ACC112 (cell line): ENCODE data around the gene SPCS3.
A peak's percentile ranks its signal among the peaks of the same experiment; 100 is the strongest.
"Not testable (repeated sequence)": the region's sequence is repeated elsewhere in the genome, so short reads cannot be mapped to it uniquely, and the experiment has no call there.

ENCODE experiments used
- H2AFZ ChIP-seq: fragments of 200-600 bp; sonication (generic); one replicate; pipeline ENCODE4 v1.6.0; 2017; ENCODE audit warnings: antibody characterized with exemption, low read length; ENCODE audit not compliant: unreplicated experiment
- H3K27ac ChIP-seq: fragments of 200-600 bp; sonication (generic); 2 replicates; pipeline ENCODE4 v1.5.1; 2014; ENCODE audit warnings: low read depth, mild to moderate bottlenecking, antibody characterized with exemption, low read length, moderate library complexity
- H3K27me3 ChIP-seq: fragments of 200-600 bp; sonication (generic); 2 replicates; pipeline ENCODE4 v1.6.1; 2014; ENCODE audit warnings: mild to moderate bottlenecking, antibody characterized with exemption, low read length, moderate library complexity, mixed read lengths; ENCODE audit not compliant: insufficient read depth
- H3K36me3 ChIP-seq: fragments of 200-600 bp; sonication (generic); 2 replicates; pipeline ENCODE4 v1.6.1; 2016; ENCODE audit warnings: mild to moderate bottlenecking, antibody characterized with exemption, low read length, moderate library complexity, mixed read lengths; ENCODE audit not compliant: insufficient read depth
- H3K4me1 ChIP-seq: fragments of 200-600 bp; sonication (generic); one replicate; pipeline ENCODE4 v1.6.1; 2016; ENCODE audit warnings: low read length, mixed read lengths; ENCODE audit not compliant: insufficient read depth, unreplicated experiment, control insufficient read depth
- H3K4me3 ChIP-seq: fragments of 200-600 bp; sonication (generic); 2 replicates; pipeline ENCODE4 v1.5.1; 2014; ENCODE audit warnings: mild to moderate bottlenecking, low read depth, low read length
- H3K79me2 ChIP-seq: fragments of 200-600 bp; sonication (generic); one replicate; pipeline ENCODE4 v1.6.0; 2016; ENCODE audit warnings: low read length; ENCODE audit not compliant: control insufficient read depth, unreplicated experiment, insufficient read depth

Gene SPCS3

DNA sequence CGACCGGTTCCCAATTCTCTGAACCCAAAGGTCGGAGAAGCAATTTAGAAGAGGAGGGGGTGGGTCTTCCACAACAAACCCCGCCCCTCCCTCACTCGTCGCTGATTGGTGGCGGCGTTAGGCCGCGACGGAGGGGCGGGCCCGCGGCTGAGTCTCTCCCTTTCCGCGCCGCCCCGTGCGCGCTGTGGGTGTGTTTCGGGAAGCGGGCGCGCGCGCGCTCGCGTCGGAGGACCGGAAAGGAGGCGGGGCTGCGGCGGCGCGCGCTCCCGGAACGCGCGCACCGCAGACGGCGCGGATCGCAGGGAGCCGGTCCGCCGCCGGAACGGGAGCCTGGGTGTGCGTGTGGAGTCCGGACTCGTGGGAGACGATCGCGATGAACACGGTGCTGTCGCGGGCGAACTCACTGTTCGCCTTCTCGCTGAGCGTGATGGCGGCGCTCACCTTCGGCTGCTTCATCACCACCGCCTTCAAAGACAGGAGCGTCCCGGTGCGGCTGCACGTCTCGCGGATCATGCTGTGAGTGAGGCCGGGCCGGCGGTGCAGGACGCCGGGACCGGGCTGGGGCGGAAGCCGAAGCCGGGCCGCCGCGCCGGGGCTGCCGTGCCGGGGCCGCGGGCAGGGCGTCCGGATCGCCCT lies at the start of gene SPCS3:
SPCS3 (plus strand) TSS at position 263 of the 636 bp plus-strand sequence; CDS start at position 374, 111 bp downstream.
- Histone ChIP-seq H3K27ac (peak within 1 kb of the TSS; percentile 89), H3K27me3 (no peaks in the 10 kb centered on the region), H3K4me1 (peaks cover 28% of the 10 kb centered on the region), H3K79me2 (peaks cover 44% of the 10 kb centered on the region), H2AFZ (peak within 1 kb of the TSS; percentile 94), H3K36me3 (no peaks in the 10 kb centered on the region), H3K4me3 (peak within 1 kb of the TSS; percentile 95)

DNA sequence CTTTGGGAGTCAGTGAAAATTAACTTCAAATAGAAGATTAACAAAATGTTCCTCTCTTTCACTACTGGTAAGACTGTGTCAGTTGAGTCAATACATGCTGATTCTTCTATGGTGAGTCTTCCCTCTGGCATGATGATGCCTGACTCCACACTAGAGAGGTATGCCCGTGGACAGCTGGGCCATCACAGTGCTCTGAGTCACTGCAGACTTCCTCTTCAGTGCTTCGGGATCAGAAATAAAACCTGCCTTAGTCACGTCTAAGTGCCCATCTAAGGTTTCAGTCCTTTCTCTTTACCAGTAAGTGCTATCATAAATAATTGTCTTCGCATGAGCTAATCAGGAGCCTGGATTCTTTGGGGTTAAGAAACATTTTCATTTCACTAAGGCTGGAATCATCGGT lies 49.1 kb upstream of the SPCS3 start:
- H3K27me3 ChIP-seq = no peaks in the 10 kb centered on the region
- peak overlapping the region; percentile 85 for H3K27ac ChIP-seq
- peaks cover 41% of the 10 kb centered on the region for H3K4me1 ChIP-seq
- H3K79me2 ChIP-seq = no peaks in the 10 kb centered on the region
- H3K4me3 ChIP-seq = peak overlapping the region; percentile 46
- H3K36me3 ChIP-seq = no peaks in the 10 kb centered on the region
- H2AFZ ChIP-seq = peak overlapping the region; percentile 39

DNA sequence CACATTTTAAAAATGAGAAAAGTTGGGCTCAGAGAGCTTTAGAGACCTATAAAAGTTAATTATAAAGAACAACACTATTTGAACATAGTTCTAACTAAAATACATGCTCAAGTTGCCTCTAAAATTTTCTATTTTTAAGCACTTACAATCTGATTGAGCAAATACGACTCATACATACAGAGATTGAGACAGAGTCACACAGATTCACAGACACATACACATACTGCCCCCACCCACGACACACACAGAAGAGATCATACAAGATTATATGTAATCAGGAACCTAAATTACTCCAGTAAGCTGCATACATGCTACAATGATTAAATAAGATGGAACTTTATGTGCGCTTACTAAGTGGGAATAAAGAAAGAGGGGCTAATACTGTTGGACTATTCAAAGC lies 48.0 kb upstream of the SPCS3 start:
- peak overlapping the region; percentile 85 for H3K27ac ChIP-seq
- H3K4me1 ChIP-seq = peaks cover 41% of the 10 kb centered on the region
- H3K36me3 ChIP-seq = no peaks in the 10 kb centered on the region
- H3K79me2 ChIP-seq = no peaks in the 10 kb centered on the region
- H3K4me3 ChIP-seq = peak overlapping the region; percentile 46
- no peaks in the 10 kb centered on the region for H3K27me3 ChIP-seq
- no peak overlapping the region for H2AFZ ChIP-seq

- no peaks in the 10 kb centered on the region for H3K36me3 ChIP-seq
- peaks cover 41% of the 10 kb centered on the region for H3K4me1 ChIP-seq
- no peaks in the 10 kb centered on the region for H3K79me2 ChIP-seq
- H2AFZ ChIP-seq = peak overlapping the region; percentile 39
- H3K27me3 ChIP-seq = no peaks in the 10 kb centered on the region
- H3K4me3 ChIP-seq = no peak overlapping the region
- peak overlapping the region; percentile 85; the same call in 1 of the 2 replicates for H3K27ac ChIP-seq
These were observed 47.0 kb upstream of the SPCS3 start for GRCh38 chr4:176272799-176273198.

DNA sequence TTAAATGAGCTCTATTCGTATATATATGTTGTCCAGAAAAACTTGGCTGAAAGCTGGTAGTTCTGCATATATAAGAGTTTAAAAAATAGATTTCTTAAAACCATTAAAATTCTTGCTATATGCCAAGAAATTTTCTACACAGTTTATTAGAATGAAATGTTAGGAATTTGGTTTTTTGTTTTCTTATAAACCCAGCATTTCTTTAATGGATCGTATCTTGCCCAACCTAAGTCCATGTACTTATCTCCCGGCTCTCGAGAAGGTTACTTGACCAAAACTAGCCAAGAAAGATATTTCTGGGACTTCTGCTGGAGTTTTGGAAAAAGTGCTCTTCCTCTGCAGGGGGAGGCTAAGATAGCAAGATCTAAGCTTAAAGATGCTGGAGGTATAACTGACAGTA lies 46.0 kb upstream of the SPCS3 start:
- Histone ChIP-seq H3K79me2 (no peaks in the 10 kb centered on the region), H3K36me3 (no peaks in the 10 kb centered on the region), H3K27ac (peak overlapping the region; percentile 7), H3K4me3 (no peak overlapping the region), H3K4me1 (peaks cover 41% of the 10 kb centered on the region), H2AFZ (peak overlapping the region; percentile 9), H3K27me3 (no peaks in the 10 kb centered on the region)

DNA sequence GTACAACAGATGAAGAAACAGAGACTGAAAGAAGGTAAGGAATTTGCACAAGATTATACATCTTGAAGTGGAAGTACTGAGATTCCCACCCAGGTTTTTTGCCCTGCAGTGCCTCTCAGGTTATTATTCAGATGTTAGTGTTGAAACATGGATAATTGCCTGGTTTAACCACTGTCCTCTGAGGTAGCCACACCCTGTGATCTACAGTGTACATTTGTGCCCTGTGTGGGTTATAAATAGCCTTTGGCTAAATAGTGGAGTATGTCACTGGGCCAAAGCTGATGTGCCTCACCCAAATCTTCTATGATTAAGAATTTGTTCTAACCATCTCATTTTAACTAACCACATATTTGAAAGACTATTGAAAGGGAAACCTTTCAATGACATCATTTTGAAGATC lies 45.3 kb upstream of the SPCS3 start:
- no peaks in the 10 kb centered on the region for H3K27me3 ChIP-seq
- no peak overlapping the region for H2AFZ ChIP-seq
- peak overlapping the region; percentile 7 for H3K27ac ChIP-seq
- H3K4me1 ChIP-seq = peaks cover 41% of the 10 kb centered on the region
- H3K79me2 ChIP-seq = no peaks in the 10 kb centered on the region
- H3K4me3 ChIP-seq = no peak overlapping the region
- H3K36me3 ChIP-seq = no peaks in the 10 kb centered on the region

- Histone ChIP-seq H2AFZ (no peak overlapping the region), H3K4me1 (peaks cover 28% of the 10 kb centered on the region), H3K4me3 (no peak overlapping the region), H3K79me2 (no peaks in the 10 kb centered on the region), H3K27ac (no peak overlapping the region), H3K36me3 (no peaks in the 10 kb centered on the region), H3K27me3 (no peaks in the 10 kb centered on the region)
These were observed 43.1 kb upstream of the SPCS3 start for GRCh38 chr4:176276710-176277109.

DNA sequence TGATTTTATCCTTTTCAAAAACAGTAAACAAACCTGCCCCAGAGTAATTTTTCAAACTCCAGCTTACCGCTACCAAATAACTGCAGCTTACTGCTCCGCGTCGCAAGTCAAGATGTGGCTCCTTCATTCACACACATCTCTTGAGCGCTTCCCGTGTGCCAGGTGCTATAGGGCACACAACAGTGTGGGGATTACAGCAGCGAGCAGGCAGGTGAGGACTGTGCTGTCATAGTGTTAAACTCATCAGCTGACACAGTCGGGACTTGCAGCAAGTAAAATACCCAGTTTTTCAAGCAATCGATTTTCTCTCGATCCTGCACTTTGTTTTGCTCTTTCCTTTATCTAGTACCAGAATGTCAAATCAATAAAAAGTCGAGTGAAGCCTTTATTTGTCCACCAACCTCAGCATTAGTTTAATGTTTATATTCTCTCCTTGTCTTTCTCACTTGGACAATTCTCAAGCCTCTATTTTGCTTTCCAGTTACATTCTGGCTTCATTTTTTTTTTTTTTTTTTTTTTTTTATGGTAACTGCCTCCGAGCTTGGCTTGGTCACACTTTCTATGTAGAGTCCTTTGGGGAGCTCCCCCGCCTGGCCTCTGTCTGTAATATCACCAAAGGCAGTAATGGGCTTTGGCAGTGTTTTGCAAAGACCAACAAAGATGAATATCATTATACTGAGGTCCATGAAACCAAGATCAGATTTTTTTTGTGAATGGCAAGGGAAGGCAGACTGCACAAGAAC lies 42.4 kb upstream of the SPCS3 start:
- no peaks in the 10 kb centered on the region for H3K79me2 ChIP-seq
- H3K27me3 ChIP-seq = no peaks in the 10 kb centered on the region
- no peaks in the 10 kb centered on the region for H3K36me3 ChIP-seq
- no peak overlapping the region for H3K4me3 ChIP-seq
- no peak overlapping the region for H2AFZ ChIP-seq
- H3K27ac ChIP-seq = no peak overlapping the region
- peaks cover 22% of the 10 kb centered on the region for H3K4me1 ChIP-seq

DNA sequence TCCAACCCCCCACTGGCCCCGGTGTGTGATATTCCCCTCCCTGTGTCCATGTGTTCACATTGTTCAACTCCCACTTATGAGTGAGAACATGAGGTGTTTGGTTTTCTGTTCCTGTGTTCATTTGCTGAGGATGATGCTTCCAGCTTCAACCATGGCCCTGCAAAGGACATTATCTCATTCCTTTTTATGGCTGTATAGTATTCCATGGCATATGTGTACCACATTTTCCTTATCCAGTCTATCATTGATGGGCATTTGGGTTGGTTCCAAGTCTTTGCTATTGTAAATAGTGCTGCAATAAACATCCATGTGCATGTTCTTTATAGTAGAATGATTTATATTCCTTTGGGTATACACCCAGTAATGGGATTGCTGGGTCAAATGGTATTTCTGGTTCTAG lies 40.2 kb upstream of the SPCS3 start:
- not testable (repeated sequence) for H3K4me1 ChIP-seq, H3K4me3 ChIP-seq, H3K36me3 ChIP-seq, H2AFZ ChIP-seq, H3K79me2 ChIP-seq, H3K27ac ChIP-seq, H3K27me3 ChIP-seq

DNA sequence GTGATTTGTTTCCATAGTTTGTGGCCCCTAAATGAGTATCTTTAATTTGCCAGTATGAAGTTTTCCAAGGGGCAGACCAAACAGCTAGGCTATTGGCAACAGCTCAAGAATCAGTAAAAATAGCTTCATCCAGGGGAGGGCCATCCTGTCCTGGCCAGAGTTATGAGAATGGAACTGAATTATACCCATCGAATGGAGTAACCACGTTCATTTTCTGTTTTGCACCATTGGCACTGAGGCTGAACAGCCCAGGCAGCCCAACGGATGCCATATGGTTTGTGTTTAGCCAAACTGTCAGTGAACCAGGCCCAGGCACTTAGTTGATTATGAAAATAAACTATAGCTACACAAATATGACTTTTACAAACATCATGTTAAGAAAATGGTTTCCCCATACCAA lies 33.0 kb upstream of the SPCS3 start:
- H3K79me2 ChIP-seq = no peaks in the 10 kb centered on the region
- no peaks in the 10 kb centered on the region for H3K27me3 ChIP-seq
- H3K27ac ChIP-seq = no peak overlapping the region
- H3K36me3 ChIP-seq = no peaks in the 10 kb centered on the region
- no peak overlapping the region for H2AFZ ChIP-seq
- no peaks in the 10 kb centered on the region for H3K4me1 ChIP-seq
- no peak overlapping the region for H3K4me3 ChIP-seq

GRCh38 chr4:176287546-176287945 lies 32.2 kb upstream of the SPCS3 start:
- Histone ChIP-seq H3K4me3 (no peak overlapping the region), H3K27me3 (no peaks in the 10 kb centered on the region), H3K27ac (no peak overlapping the region), H3K4me1 (no peaks in the 10 kb centered on the region), H3K36me3 (no peaks in the 10 kb centered on the region), H3K79me2 (no peaks in the 10 kb centered on the region), H2AFZ (no peak overlapping the region)
